Esophagus muscularis mucosa (tissue), 3 donors: ENCODE results near the gene SYNDIG1.

ENCODE experiments used
- POLR2A ChIP-seq: fragments of 450-650 bp; IDR thresholded peaks from one replicate; pipeline ENCODE4 v1.6.1; 2017; ENCODE audit warnings: antibody characterized with exemption, moderate library complexity, mild to moderate bottlenecking, low read depth
- TF ChIP-seq, protein P1 (sequence below), 3 experiments: fragments of 200-600 bp in 2 of 3; fragments of 450-650 bp in 1 of 3; sonication (generic) in 2 of 3; IDR thresholded peaks; one replicate each; pipeline ENCODE4 v1.5.1; 2017 to 2019; ENCODE audit warnings: antibody characterized with exemption in 3 of 3, mild to moderate bottlenecking in 2 of 3, moderate library complexity in 1 of 3

DNA sequence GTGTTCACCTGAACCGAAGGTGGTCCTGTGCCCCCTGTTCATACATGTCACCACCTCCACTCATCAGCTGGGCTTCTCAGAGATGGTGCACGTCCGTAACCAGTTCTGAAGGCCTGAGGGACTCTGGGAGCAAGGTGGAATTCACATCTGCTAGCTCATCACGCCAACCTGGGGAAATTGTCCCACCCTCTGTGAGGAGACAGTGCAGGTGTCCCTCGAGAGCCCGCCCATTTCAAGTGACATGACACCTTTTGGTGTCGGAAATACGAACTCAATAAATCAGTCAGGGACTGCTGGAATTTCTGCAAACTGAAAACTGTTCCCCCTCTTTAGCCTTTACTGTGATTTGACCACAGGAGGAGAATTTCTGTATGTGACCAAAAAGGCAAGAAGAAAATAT is 99.4 kb downstream of the SYNDIG1 start:
- TF ChIP-seq, protein P1, sequence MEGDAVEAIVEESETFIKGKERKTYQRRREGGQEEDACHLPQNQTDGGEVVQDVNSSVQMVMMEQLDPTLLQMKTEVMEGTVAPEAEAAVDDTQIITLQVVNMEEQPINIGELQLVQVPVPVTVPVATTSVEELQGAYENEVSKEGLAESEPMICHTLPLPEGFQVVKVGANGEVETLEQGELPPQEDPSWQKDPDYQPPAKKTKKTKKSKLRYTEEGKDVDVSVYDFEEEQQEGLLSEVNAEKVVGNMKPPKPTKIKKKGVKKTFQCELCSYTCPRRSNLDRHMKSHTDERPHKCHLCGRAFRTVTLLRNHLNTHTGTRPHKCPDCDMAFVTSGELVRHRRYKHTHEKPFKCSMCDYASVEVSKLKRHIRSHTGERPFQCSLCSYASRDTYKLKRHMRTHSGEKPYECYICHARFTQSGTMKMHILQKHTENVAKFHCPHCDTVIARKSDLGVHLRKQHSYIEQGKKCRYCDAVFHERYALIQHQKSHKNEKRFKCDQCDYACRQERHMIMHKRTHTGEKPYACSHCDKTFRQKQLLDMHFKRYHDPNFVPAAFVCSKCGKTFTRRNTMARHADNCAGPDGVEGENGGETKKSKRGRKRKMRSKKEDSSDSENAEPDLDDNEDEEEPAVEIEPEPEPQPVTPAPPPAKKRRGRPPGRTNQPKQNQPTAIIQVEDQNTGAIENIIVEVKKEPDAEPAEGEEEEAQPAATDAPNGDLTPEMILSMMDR (IDR thresholded peaks at IDR 0.05): no peak
- TF ChIP-seq POLR2A: no peak
